ENCODE data around the gene TNK2.

Gene TNK2

GRCh38 chr3:195815169-195815771, 93.1 kb downstream of the TNK2 start:
- no peak for DNase-seq

- DNase-seq = no peak
Measured at GRCh38 chr3:195813916-195814640, 94.3 kb downstream of the TNK2 start.

Measured in activated CD8-positive, alpha-beta memory T cell treated with anti-CD3 and anti-CD28 coated beads for 24 hours (primary cell).